Lower leg skin (tissue), 4 donors: ENCODE data around the gene HMGB4. TPM values are rescaled to one million over a fixed set of nuclear protein-coding genes. Genes with fewer than 3 reads are reported as not detected.

Experiments used
- DNase-seq, 2 donors: peaks; one replicate each; pipeline ENCODE4 v3.0.0-alpha.2; 2019; ENCODE audit warnings: low spot score in 2 of 2
- H3K4me3 ChIP-seq: fragments of 200-600 bp; sonication (generic); 2 replicates; pipeline ENCODE4 v1.5.1; 2017; ENCODE audit warnings: mild to moderate bottlenecking, low read depth; ENCODE audit not compliant: poor library complexity, severe bottlenecking
- POLR2A ChIP-seq, 2 donors: fragments of 450-650 bp; IDR thresholded peaks; one replicate each; pipeline ENCODE4 v1.6.1; 2016 to 2017; ENCODE audit warnings: antibody characterized with exemption in 2 of 2, mild to moderate bottlenecking in 1 of 2, moderate library complexity in 1 of 2
- WGBS, 2 donors: methylation state at CpG; one replicate each; pipeline ENCODE4 v1.1.5; 2018; 5-methylcytosine and 5-hydroxymethylcytosine counted together
- intact Hi-C: fragments of 100-400 bp; cut with DNase I; formaldehyde crosslinking; loops from one replicate; pipeline ENCODE4 v1.15.0; 2023; ENCODE audit warnings: low total_unique reads
- total RNA-seq, 4 donors: library from RNA; depleted of rRNA; stranded (reverse); fragments of >200 nt; gene quantifications; one replicate each; pipeline ENCODE4 v1.1.0, GENCODE V29; 2016
- TF ChIP-seq, protein P1 (sequence below), 3 donors: fragments of 450-650 bp; IDR thresholded peaks; one replicate each; pipeline ENCODE4 v1.5.1; 2016; ENCODE audit warnings: antibody characterized with exemption in 3 of 3, mild to moderate bottlenecking in 3 of 3, moderate library complexity in 2 of 3

HMGB4 gene
- total RNA-seq, 4 donors from 2014 or later, result not detected

DNA sequence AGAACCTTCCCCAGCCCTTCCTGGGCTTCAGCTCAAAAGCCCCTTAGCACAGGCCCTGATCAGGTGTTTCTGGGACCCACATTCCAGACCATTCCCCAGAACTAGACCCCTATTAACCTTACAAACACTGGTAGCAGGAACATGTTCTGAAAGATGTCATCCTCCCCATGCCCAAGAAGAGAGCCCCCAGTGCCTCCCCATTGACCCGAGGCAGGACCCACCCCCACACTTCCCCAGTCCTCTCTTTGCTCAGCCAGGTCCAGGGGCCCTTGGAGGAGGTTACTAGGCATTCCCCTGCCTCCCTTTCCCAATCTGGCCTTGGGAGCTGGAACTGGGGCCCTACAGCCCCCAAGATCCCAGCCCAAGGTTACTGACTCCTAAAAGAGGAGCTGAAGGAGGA lies 38.9 kb upstream of the HMGB4 start:
- WGBS, 2 donors, result 82% methylated on average over 1 of the region's 1 CpG
- no peak overlapping the region for H3K4me3 ChIP-seq
- TF ChIP-seq, protein P1, sequence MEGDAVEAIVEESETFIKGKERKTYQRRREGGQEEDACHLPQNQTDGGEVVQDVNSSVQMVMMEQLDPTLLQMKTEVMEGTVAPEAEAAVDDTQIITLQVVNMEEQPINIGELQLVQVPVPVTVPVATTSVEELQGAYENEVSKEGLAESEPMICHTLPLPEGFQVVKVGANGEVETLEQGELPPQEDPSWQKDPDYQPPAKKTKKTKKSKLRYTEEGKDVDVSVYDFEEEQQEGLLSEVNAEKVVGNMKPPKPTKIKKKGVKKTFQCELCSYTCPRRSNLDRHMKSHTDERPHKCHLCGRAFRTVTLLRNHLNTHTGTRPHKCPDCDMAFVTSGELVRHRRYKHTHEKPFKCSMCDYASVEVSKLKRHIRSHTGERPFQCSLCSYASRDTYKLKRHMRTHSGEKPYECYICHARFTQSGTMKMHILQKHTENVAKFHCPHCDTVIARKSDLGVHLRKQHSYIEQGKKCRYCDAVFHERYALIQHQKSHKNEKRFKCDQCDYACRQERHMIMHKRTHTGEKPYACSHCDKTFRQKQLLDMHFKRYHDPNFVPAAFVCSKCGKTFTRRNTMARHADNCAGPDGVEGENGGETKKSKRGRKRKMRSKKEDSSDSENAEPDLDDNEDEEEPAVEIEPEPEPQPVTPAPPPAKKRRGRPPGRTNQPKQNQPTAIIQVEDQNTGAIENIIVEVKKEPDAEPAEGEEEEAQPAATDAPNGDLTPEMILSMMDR (IDR thresholded peaks at IDR 0.05), result no peak
- TF ChIP-seq POLR2A (IDR thresholded peaks at IDR 0.05), result no peak
- no peak for DNase-seq
- intact Hi-C loops, result no loop called here

DNA sequence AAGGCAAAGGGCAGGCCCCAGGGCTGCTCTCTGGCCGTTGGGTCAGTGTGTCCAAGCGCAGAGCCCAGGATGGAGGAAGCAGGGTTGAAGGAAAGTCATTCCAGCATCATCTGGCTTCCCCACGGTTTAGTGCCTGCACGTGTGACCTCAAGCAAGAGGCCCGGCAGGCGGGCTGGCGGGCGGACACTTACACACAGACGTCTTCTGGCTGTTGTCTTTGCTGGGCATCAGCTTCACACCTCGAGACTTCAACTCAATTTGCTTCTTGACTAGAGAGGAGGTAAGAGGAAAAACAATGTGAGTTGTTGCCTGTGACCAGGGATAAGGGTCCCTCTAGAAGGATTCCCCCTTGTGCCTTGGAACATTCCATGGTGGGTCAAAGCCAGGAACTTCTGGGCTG lies 38.4 kb upstream of the HMGB4 start:
- 86 to 91% methylated on average over 10 of the region's 10 CpGs for whole genome bisulfite sequencing, 2 donors
- intact Hi-C loops, result no loop called here
- DNase-seq, result no peak
- TF ChIP-seq, protein P1 (IDR thresholded peaks at IDR 0.05), result no peak
- no peak for TF ChIP-seq POLR2A (IDR thresholded peaks at IDR 0.05)
- no peak overlapping the region for H3K4me3 ChIP-seq

DNA sequence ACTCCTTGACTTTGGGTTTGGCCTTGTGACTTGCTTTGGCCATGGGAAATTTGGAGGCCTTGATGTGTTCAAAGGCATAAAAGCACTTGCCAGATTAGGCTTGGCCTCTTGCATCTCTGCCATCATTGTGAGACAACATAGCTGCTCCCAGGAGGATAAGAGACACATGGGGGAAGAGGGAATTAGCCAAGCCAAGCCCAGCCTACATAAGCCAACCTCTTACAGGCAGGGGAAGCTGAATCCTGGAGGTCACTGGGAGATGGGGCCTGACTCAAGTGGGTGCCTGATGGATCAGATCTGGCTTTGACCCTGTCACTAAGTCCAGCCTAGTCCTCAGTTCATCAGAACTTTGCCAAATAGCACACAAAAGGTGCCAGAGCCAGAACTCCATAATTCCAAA lies 37.6 kb upstream of the HMGB4 start:
- intact Hi-C loops, result no loop called here
- no peak for DNase-seq
- H3K4me3 ChIP-seq, result no peak overlapping the region
- no peak for TF ChIP-seq POLR2A (IDR thresholded peaks at IDR 0.05)
- TF ChIP-seq, protein P1 (IDR thresholded peaks at IDR 0.05), result no peak

DNA sequence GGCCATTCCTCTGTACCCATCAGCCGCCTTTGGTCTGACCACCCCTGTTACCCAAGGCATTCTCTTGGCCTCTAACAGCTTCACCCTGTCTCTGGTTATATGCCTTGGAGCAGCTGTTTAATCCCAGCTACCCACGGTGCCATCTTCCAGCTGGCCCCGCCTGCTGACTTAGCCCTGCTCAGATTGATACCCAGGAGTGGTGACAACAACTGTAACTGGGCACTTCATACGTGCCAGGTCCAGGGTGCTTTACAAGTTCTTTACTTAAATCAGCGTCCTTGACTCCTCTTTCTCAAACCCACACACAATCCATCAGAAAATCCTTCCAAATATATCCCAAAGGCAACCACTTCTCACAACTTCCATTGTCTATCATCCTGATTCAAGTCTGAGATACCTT lies 37.2 kb upstream of the HMGB4 start:
- intact Hi-C loops, result no loop called here
- WGBS, 2 donors, result 90% methylated on average over 5 of the region's 5 CpGs
- no peak for TF ChIP-seq POLR2A (IDR thresholded peaks at IDR 0.05)
- TF ChIP-seq, protein P1 (IDR thresholded peaks at IDR 0.05), result no peak
- H3K4me3 ChIP-seq, result no peak overlapping the region
- DNase-seq, result no peak

DNA sequence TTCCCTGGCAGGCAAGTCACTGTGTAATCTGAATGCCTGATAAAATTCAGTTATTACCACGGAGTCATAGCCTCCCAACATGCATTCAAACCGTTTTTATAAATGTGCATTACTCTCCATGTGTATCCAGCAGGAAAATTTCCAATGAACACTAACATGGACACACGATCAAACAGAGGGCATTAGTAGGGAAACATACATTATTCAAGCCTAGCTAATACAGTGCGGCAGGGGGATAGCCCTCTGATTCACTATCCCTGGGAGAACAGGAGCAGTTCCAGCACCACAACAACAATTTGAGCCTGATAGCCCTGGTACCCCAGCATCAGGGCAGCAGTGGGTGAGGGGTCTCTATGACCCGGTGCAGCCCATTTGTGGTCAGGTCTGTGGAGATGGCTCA lies 35.8 kb upstream of the HMGB4 start:
- 60 to 81% methylated on average over 5 of the region's 5 CpGs for WGBS, 2 donors
- no peak overlapping the region for H3K4me3 ChIP-seq
- DNase-seq, result no peak
- TF ChIP-seq, protein P1 (IDR thresholded peaks at IDR 0.05), result no peak
- no peak for TF ChIP-seq POLR2A (IDR thresholded peaks at IDR 0.05)
- intact Hi-C loops, result no loop called here

DNA sequence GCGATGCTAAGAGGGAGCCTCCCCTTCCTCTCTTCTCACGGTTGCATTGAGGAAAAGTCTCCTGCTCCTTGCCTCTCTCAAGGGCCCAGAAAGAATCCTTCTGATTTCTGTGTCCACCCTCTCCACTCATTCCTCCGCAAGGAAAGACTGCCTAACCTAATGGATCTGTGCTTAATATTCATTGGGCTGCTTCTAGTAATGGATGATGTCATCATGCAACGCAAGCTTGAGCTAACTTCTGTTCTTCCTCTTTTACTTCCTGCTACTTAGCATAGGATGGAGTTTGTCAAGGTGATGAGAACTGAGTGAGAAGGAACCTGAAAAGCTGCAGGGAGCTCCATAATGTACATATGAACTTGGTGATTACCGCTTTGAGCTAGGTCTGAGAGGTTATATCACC lies 35.2 kb upstream of the HMGB4 start:
- WGBS, 2 donors, result 73 to 94% methylated on average over 5 of the region's 5 CpGs

More for the DNA sequence above, 35.2 kb upstream of the HMGB4 start:
- intact Hi-C loops, result no loop called here
- TF ChIP-seq POLR2A (IDR thresholded peaks at IDR 0.05), result no peak
- TF ChIP-seq, protein P1 (IDR thresholded peaks at IDR 0.05), result no peak
- peak in 1 of 2 donors; percentile 36 for DNase-seq
- H3K4me3 ChIP-seq, result no peak overlapping the region
